Mucosa of descending colon (tissue), 3 donors: ENCODE measurements around the gene PDSS2. TPM values are rescaled to one million over a fixed set of nuclear protein-coding genes. Genes with fewer than 3 reads are reported as not detected.

Experiments used
- ATAC-seq: fragments of 200-7000 bp; cut with Tn5 transposase; one replicate; pipeline ENCODE4 v1.9.1; 2020; ENCODE audit warnings: mild to moderate bottlenecking, moderate library complexity
- DNase-seq, 3 donors: peaks; one replicate each; pipeline ENCODE4 v3.0.0-alpha.2; 2020
- H3K36me3 ChIP-seq: fragments of 200-600 bp; one replicate; pipeline ENCODE4 v1.8.0; 2021; ENCODE audit warnings: low read depth, mild to moderate bottlenecking
- H3K4me1 ChIP-seq: fragments of 200-600 bp; one replicate; pipeline ENCODE4 v1.8.0; 2021; ENCODE audit warnings: low read depth, mild to moderate bottlenecking
- H3K4me3 ChIP-seq: fragments of 200-600 bp; one replicate; pipeline ENCODE4 v1.8.0; 2021; ENCODE audit warnings: mild to moderate bottlenecking
- H3K9me3 ChIP-seq: fragments of 200-600 bp; one replicate; pipeline ENCODE4 v1.8.0; 2021; ENCODE audit warnings: mild to moderate bottlenecking
- intact Hi-C, 2 donors: fragments of 100-400 bp; cut with DNase I in 1 of 2; cut with micrococcal nuclease in 1 of 2; formaldehyde crosslinking; loops; one replicate each; pipeline versions ENCODE4 v1.11.0 to v1.11.1; 2022; cut with DNase I, micrococcal nuclease
- long read RNA-seq, 2 donors: library from polyadenylated mRNA; unstranded; transcript quantifications; one replicate each; pipeline ENCODE4 v2.0.0, GENCODE V29; 2019 to 2021
- total RNA-seq, 3 donors: library from RNA; stranded (reverse); fragmentation: NEBNext Ultra II Directional in 2 of 3; extraction: Animal tissue kit (Norgen Biotek cat#: 25700) in 2 of 3; gene quantifications; one replicate each; pipeline versions ENCODE4 v1.2.1 to v1.2.4, GENCODE V29; 2021 to 2023
- TF ChIP-seq, protein P1 (sequence below): fragments of 200-600 bp; IDR thresholded peaks from one replicate; pipeline ENCODE4 v1.8.0; 2022; ENCODE audit warnings: antibody characterized with exemption, mild to moderate bottlenecking
- donor health status: DM: no; HTN: no; CAD: no; lungs with moderate emphysema.
- donor health status: DM: no; HTN: no; CAD: no.
- donor health status: DM: no; HTN: yes; CAD: no.

Gene PDSS2, protein sequence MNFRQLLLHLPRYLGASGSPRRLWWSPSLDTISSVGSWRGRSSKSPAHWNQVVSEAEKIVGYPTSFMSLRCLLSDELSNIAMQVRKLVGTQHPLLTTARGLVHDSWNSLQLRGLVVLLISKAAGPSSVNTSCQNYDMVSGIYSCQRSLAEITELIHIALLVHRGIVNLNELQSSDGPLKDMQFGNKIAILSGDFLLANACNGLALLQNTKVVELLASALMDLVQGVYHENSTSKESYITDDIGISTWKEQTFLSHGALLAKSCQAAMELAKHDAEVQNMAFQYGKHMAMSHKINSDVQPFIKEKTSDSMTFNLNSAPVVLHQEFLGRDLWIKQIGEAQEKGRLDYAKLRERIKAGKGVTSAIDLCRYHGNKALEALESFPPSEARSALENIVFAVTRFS
- 10 to 100 TPM; 16.2 to 26.3 (median 25.6) TPM for total RNA-seq
- long read RNA-seq, donor 1, transcript PDSS2-202 (8 exons, 3,540 nt) = major isoform, 10 of 16 reads
- long read RNA-seq, donor 1, partial matches to known transcripts = 2 of 16 reads
- long read RNA-seq, donor 1, other reads (novel, unspliced or antisense) = 1 of 16 reads
- long read RNA-seq, donor 2, partial matches to known transcripts = 2 of 12 reads
- long read RNA-seq, donor 2, other reads (novel, unspliced or antisense) = 6 of 12 reads

DNA sequence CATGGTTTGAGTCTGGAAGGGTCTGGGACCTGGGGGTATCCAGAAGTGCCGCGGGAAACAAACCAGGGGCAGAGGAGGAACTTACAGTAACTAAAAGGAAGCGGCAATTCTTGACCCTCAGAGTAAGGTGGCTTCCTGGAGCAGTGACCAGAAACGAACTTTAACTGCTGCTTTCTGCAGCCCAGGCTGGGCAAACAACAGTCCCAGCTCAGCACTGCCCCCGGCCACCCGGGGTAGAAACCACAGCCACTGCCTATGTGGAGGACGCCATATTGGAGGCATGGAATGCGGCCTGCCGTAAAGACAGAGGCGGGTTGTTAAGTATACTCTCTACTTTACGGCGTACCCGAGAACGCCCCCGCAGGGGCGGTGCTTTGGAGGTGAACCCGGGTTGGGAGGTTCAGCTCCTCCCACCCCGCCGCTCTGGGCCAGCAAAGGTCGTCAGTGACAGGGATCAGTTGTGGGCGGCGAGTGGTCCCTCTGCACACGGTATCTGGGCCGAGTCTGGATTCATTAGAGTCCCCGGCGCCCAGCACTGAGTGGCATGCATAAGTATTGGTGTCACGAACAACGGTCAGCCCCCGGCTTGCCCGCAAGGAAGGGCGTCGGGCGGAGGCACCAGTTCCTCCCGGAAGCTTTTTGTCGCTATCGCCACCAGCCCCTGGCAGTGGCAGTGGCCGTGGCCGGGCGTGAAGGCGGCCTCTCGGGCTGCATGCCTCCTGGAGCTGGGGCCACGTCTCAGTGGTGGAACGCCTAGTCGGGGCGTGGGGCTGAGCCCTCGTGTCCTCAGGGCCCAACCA, at the start of gene PDSS2:
TSS of gene PDSS2 (minus strand) at position 282 of the 800 bp plus-strand sequence. CDS start at position 3, 279 bp downstream.
- no peaks in the 10 kb centered on the region for H3K9me3 ChIP-seq
- DNase-seq = peak; percentile 99 to 100 (median 99)
- TF ChIP-seq, protein P1, sequence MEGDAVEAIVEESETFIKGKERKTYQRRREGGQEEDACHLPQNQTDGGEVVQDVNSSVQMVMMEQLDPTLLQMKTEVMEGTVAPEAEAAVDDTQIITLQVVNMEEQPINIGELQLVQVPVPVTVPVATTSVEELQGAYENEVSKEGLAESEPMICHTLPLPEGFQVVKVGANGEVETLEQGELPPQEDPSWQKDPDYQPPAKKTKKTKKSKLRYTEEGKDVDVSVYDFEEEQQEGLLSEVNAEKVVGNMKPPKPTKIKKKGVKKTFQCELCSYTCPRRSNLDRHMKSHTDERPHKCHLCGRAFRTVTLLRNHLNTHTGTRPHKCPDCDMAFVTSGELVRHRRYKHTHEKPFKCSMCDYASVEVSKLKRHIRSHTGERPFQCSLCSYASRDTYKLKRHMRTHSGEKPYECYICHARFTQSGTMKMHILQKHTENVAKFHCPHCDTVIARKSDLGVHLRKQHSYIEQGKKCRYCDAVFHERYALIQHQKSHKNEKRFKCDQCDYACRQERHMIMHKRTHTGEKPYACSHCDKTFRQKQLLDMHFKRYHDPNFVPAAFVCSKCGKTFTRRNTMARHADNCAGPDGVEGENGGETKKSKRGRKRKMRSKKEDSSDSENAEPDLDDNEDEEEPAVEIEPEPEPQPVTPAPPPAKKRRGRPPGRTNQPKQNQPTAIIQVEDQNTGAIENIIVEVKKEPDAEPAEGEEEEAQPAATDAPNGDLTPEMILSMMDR = peak; percentile 48
- ATAC-seq = peak; percentile 99
- H3K36me3 ChIP-seq = no peaks in the 10 kb centered on the region
- peak within 1 kb of the TSS; percentile 90 for H3K4me3 ChIP-seq
- intact Hi-C loops = no loop called here
- peaks cover 5% of the 10 kb centered on the region for H3K4me1 ChIP-seq

- H3K4me3 ChIP-seq = no peak overlapping the region
- H3K9me3 ChIP-seq = no peaks in the 10 kb centered on the region
- H3K4me1 ChIP-seq = no peaks in the 10 kb centered on the region
- TF ChIP-seq, protein P1 = no peak
- DNase-seq (no peak), ATAC-seq (peak; percentile 48)
- intact Hi-C loops = no loop called here
- H3K36me3 ChIP-seq = no peaks in the 10 kb centered on the region
Observed at GRCh38 chr6:107506145-107506544, 46.8 kb upstream of the PDSS2 start.

GRCh38 chr6:107504270-107505026, 45.1 kb upstream of the PDSS2 start:
- TF ChIP-seq, protein P1 = no peak
- no peaks in the 10 kb centered on the region for H3K36me3 ChIP-seq
- no peaks in the 10 kb centered on the region for H3K4me1 ChIP-seq
- no peaks in the 10 kb centered on the region for H3K9me3 ChIP-seq
- no peak overlapping the region for H3K4me3 ChIP-seq
- ATAC-seq = no peak
- intact Hi-C loops = no loop called here
- DNase-seq = no peak

GRCh38 chr6:107496892-107497684, 37.7 kb upstream of the PDSS2 start:
- Histone ChIP-seq H3K36me3 (no peaks in the 10 kb centered on the region), H3K4me1 (peaks cover 2% of the 10 kb centered on the region), H3K4me3 (no peak overlapping the region), H3K9me3 (no peaks in the 10 kb centered on the region)
- TF ChIP-seq, protein P1 = no peak
- DNase-seq (no peak), ATAC-seq (no peak)
- intact Hi-C loops = no loop called here
